Measurements from ENCODE around the gene MRPS14. TPM values are rescaled to one million over a fixed set of nuclear protein-coding genes. Genes with fewer than 3 reads are reported as not detected.
"Not testable (repeated sequence)": the region's sequence is repeated elsewhere in the genome, so short reads cannot be mapped to it uniquely, and the experiment has no call there.

Gene MRPS14
- total RNA-seq, 1 donor from 2014 or later, result 27.5 TPM

GRCh38 chr1:175045519-175045918 is 22.3 kb upstream of the MRPS14 start:
- no peak for ATAC-seq

GRCh38 chr1:175045097-175045496 is 21.9 kb upstream of the MRPS14 start:
- no peak for DNase-seq
- ATAC-seq, result no peak

More at GRCh38 chr1:175045519-175045918, 22.3 kb upstream of the MRPS14 start:
- Histone ChIP-seq H3K27me3 (ENCODE audit: low read depth) (no peaks in the 10 kb centered on the region), H3K36me3 (no peaks in the 10 kb centered on the region), H3K4me3 (no peak overlapping the region), H3K9me3 (no peaks in the 10 kb centered on the region), H3K4me1 (no peaks in the 10 kb centered on the region), H3K27ac (no peak overlapping the region)
- no peak for DNase-seq
- intact Hi-C loops (cut with DNase I), result no loop called here
- TF ChIP-seq, protein P1, sequence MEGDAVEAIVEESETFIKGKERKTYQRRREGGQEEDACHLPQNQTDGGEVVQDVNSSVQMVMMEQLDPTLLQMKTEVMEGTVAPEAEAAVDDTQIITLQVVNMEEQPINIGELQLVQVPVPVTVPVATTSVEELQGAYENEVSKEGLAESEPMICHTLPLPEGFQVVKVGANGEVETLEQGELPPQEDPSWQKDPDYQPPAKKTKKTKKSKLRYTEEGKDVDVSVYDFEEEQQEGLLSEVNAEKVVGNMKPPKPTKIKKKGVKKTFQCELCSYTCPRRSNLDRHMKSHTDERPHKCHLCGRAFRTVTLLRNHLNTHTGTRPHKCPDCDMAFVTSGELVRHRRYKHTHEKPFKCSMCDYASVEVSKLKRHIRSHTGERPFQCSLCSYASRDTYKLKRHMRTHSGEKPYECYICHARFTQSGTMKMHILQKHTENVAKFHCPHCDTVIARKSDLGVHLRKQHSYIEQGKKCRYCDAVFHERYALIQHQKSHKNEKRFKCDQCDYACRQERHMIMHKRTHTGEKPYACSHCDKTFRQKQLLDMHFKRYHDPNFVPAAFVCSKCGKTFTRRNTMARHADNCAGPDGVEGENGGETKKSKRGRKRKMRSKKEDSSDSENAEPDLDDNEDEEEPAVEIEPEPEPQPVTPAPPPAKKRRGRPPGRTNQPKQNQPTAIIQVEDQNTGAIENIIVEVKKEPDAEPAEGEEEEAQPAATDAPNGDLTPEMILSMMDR (IDR thresholded peaks at IDR 0.05), result no peak

GRCh38 chr1:175044591-175044990 is 21.4 kb upstream of the MRPS14 start:
- H3K27me3 ChIP-seq (ENCODE audit: low read depth); ATAC-seq; DNase-seq; H3K4me1 ChIP-seq; H3K4me3 ChIP-seq; H3K27ac ChIP-seq; H3K9me3 ChIP-seq; H3K36me3 ChIP-seq; intact Hi-C loops (cut with DNase I): not testable (repeated sequence)

More at GRCh38 chr1:175045097-175045496, 21.9 kb upstream of the MRPS14 start:
- Histone ChIP-seq H3K27ac (no peak overlapping the region), H3K27me3 (ENCODE audit: low read depth) (no peaks in the 10 kb centered on the region), H3K4me1 (no peaks in the 10 kb centered on the region), H3K36me3 (no peaks in the 10 kb centered on the region), H3K9me3 (no peaks in the 10 kb centered on the region), H3K4me3 (no peak overlapping the region)
- TF ChIP-seq, protein P1 (IDR thresholded peaks at IDR 0.05), result no peak
- intact Hi-C loops (cut with DNase I), result no loop called here

GRCh38 chr1:175043824-175044223 is 20.6 kb upstream of the MRPS14 start:
- Histone ChIP-seq H3K9me3 (no peaks in the 10 kb centered on the region), H3K36me3 (no peaks in the 10 kb centered on the region), H3K4me1 (no peaks in the 10 kb centered on the region), H3K27me3 (ENCODE audit: low read depth) (no peaks in the 10 kb centered on the region), H3K27ac (no peak overlapping the region), H3K4me3 (no peak overlapping the region)
- DNase-seq (no peak), ATAC-seq (no peak)
- TF ChIP-seq, protein P1 (IDR thresholded peaks at IDR 0.05), result no peak
- intact Hi-C loops (cut with DNase I), result no loop called here

DNA sequence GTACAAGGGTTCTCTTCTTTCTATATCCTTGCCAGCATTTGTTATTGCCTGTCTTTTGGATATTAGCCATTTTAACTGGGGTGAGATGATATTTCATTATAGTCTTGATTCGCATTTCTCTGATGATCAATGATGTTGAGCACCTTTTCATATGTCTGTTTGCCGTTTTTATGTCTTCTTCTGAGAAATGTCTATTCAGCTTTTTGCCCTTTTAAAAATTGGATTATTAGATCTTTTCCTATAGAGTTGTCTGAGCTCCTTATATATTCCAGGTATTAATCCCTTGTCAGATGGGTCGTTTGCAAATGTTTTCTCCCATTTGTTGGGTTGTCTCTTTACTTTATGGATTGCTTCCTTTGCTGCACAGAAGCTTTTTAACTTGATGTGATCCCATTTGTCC is 19.4 kb upstream of the MRPS14 start:
- Histone ChIP-seq H3K36me3 (no peaks in the 10 kb centered on the region), H3K4me3 (no peak overlapping the region), H3K9me3 (no peaks in the 10 kb centered on the region), H3K27me3 (ENCODE audit: low read depth) (no peaks in the 10 kb centered on the region), H3K27ac (no peak overlapping the region), H3K4me1 (no peaks in the 10 kb centered on the region)
- ATAC-seq (no peak), DNase-seq (no peak)
- intact Hi-C loops (cut with DNase I), result no loop called here
- TF ChIP-seq, protein P1 (IDR thresholded peaks at IDR 0.05), result no peak

DNA sequence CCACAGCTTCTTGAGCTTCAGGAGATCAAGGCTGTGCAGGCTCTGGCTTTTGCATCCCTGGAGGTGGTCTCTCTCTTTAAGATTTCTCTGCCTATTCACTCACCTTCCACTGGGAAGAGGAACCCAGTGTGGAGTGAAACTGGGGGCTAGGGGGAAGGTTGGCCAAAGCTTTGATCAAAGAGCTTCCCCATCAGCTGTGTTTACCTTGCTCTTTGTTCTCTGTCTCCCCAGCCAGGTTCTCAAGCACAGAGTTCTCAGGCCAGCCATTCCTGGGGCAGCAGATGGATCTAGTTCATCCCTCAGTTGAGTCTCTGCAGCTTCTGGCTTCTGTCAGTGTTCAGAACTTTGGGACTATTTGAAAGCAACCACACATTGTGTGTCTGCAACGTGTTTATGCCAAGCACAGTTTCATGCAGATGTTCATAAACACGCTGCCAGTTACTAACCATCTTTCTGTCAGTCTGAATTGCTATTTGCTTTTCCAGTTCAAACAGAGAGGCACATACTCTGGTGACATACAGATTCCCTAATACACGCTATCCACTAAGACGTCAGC is 17.2 kb upstream of the MRPS14 start:
- DNase-seq (no peak), ATAC-seq (no peak)
- H3K9me3 ChIP-seq, result no peaks in the 10 kb centered on the region
- H3K4me3 ChIP-seq, result no peak overlapping the region
- no peaks in the 10 kb centered on the region for H3K36me3 ChIP-seq
- no peaks in the 10 kb centered on the region for H3K4me1 ChIP-seq
- H3K27me3 ChIP-seq (ENCODE audit: low read depth), result no peaks in the 10 kb centered on the region
- intact Hi-C loops (cut with DNase I), result no loop called here
- TF ChIP-seq, protein P1 (IDR thresholded peaks at IDR 0.05), result no peak
- H3K27ac ChIP-seq, result no peak overlapping the region

Data from lower lobe of right lung (tissue), 2 donors.